Stimulated activated memory B cell treated with anti-CD40 and anti-IgM and Interleukin-4, amounts not matched to agents 10 μg/mL and 1 μg/mL and 100 μg/mL, for 72 hours (primary cell): ENCODE measurements around the gene PARVG.

ENCODE experiments used
- ATAC-seq: fragments of 150-1000 bp; cut with Tn5 transposase; 2 replicates; pipeline ENCODE4 v1.10.0; 2021
- H3K27ac Mint-ChIP-seq: one replicate; pipeline ENCODE4 v1.8.0; 2022; ENCODE audit warnings: mild to moderate bottlenecking, mixed read lengths
- H3K27me3 Mint-ChIP-seq: one replicate; pipeline ENCODE4 v1.8.0; 2022; ENCODE audit warnings: mixed read lengths
- H3K36me3 Mint-ChIP-seq: one replicate; pipeline ENCODE4 v1.8.0; 2022; ENCODE audit warnings: mixed read lengths
- H3K4me1 Mint-ChIP-seq: one replicate; pipeline ENCODE4 v1.8.0; 2022; ENCODE audit warnings: mixed read lengths
- H3K4me3 Mint-ChIP-seq: one replicate; pipeline ENCODE4 v1.8.0; 2022; ENCODE audit warnings: mild to moderate bottlenecking, moderate library complexity, mixed read lengths
- H3K9me3 Mint-ChIP-seq: one replicate; pipeline ENCODE4 v1.8.0; 2022; ENCODE audit warnings: mixed read lengths

The PARVG gene

GRCh38 chr22:44146088-44146861 is 34.5 kb upstream of the PARVG start:
- Mint-ChIP-seq H3K4me1 (peaks cover 12% of the 10 kb centered on the region), H3K27me3 (no peaks in the 10 kb centered on the region), H3K9me3 (no peaks in the 10 kb centered on the region), H3K4me3 (no peak overlapping the region), H3K36me3 (peaks cover 59% of the 10 kb centered on the region), H3K27ac (no peak overlapping the region)
- no peak for ATAC-seq

- Mint-ChIP-seq H3K9me3 (no peaks in the 10 kb centered on the region), H3K36me3 (peaks cover 55% of the 10 kb centered on the region), H3K4me1 (peaks cover 12% of the 10 kb centered on the region), H3K27ac (no peak overlapping the region), H3K27me3 (no peaks in the 10 kb centered on the region), H3K4me3 (no peak overlapping the region)
- no peak for ATAC-seq
These were observed 33.6 kb upstream of the PARVG start for GRCh38 chr22:44147008-44147645.

- ATAC-seq, result no peak
- peaks cover 12% of the 10 kb centered on the region for H3K4me1 Mint-ChIP-seq
- no peaks in the 10 kb centered on the region for H3K27me3 Mint-ChIP-seq
- H3K36me3 Mint-ChIP-seq, result peaks cover 50% of the 10 kb centered on the region
- no peak overlapping the region for H3K4me3 Mint-ChIP-seq
- H3K27ac Mint-ChIP-seq, result no peak overlapping the region
- no peaks in the 10 kb centered on the region for H3K9me3 Mint-ChIP-seq
These were observed 32.7 kb upstream of the PARVG start for GRCh38 chr22:44147821-44148574.

- no peak overlapping the region for H3K27ac Mint-ChIP-seq
- H3K4me3 Mint-ChIP-seq, result no peak overlapping the region
- peaks cover 33% of the 10 kb centered on the region for H3K36me3 Mint-ChIP-seq
- ATAC-seq, result no peak
- no peaks in the 10 kb centered on the region for H3K27me3 Mint-ChIP-seq
- H3K4me1 Mint-ChIP-seq, result peaks cover 4% of the 10 kb centered on the region
- H3K9me3 Mint-ChIP-seq, result no peaks in the 10 kb centered on the region
These were observed 29.0 kb upstream of the PARVG start for GRCh38 chr22:44151676-44152075.

GRCh38 chr22:44153710-44154109 is 27.0 kb upstream of the PARVG start:
- no peak overlapping the region for H3K27ac Mint-ChIP-seq
- H3K4me1 Mint-ChIP-seq, result no peaks in the 10 kb centered on the region
- peaks cover 23% of the 10 kb centered on the region for H3K36me3 Mint-ChIP-seq
- H3K4me3 Mint-ChIP-seq, result no peak overlapping the region
- no peaks in the 10 kb centered on the region for H3K9me3 Mint-ChIP-seq
- ATAC-seq, result no peak
- no peaks in the 10 kb centered on the region for H3K27me3 Mint-ChIP-seq

- H3K9me3 Mint-ChIP-seq, result no peaks in the 10 kb centered on the region
- ATAC-seq, result no peak
- H3K4me1 Mint-ChIP-seq, result no peaks in the 10 kb centered on the region
- peaks cover 25% of the 10 kb centered on the region for H3K36me3 Mint-ChIP-seq
- H3K4me3 Mint-ChIP-seq, result no peak overlapping the region
- H3K27me3 Mint-ChIP-seq, result no peaks in the 10 kb centered on the region
- no peak overlapping the region for H3K27ac Mint-ChIP-seq
These were observed 26.2 kb upstream of the PARVG start for GRCh38 chr22:44154436-44154942.

- Mint-ChIP-seq H3K27ac (no peak overlapping the region), H3K4me3 (no peak overlapping the region), H3K4me1 (no peaks in the 10 kb centered on the region), H3K36me3 (peaks cover 27% of the 10 kb centered on the region), H3K9me3 (no peaks in the 10 kb centered on the region), H3K27me3 (no peaks in the 10 kb centered on the region)
- ATAC-seq, result no peak
These were observed 25.6 kb upstream of the PARVG start for GRCh38 chr22:44155115-44155514.

- H3K4me3 Mint-ChIP-seq, result no peak overlapping the region
- H3K27ac Mint-ChIP-seq, result no peak overlapping the region
- H3K4me1 Mint-ChIP-seq, result no peaks in the 10 kb centered on the region
- H3K36me3 Mint-ChIP-seq, result peaks cover 43% of the 10 kb centered on the region
- no peak for ATAC-seq
- no peaks in the 10 kb centered on the region for H3K9me3 Mint-ChIP-seq
- H3K27me3 Mint-ChIP-seq, result no peaks in the 10 kb centered on the region
These were observed 22.7 kb upstream of the PARVG start for GRCh38 chr22:44157916-44158618.

- H3K4me3 Mint-ChIP-seq, result no peak overlapping the region
- no peaks in the 10 kb centered on the region for H3K9me3 Mint-ChIP-seq
- ATAC-seq, result no peak
- peaks cover 43% of the 10 kb centered on the region for H3K36me3 Mint-ChIP-seq
- H3K27ac Mint-ChIP-seq, result no peak overlapping the region
- no peaks in the 10 kb centered on the region for H3K4me1 Mint-ChIP-seq
- H3K27me3 Mint-ChIP-seq, result no peaks in the 10 kb centered on the region
These were observed 21.9 kb upstream of the PARVG start for GRCh38 chr22:44158816-44159215.

- no peak overlapping the region for H3K4me3 Mint-ChIP-seq
- no peaks in the 10 kb centered on the region for H3K27me3 Mint-ChIP-seq
- H3K9me3 Mint-ChIP-seq, result no peaks in the 10 kb centered on the region
- H3K4me1 Mint-ChIP-seq, result no peaks in the 10 kb centered on the region
- ATAC-seq, result no peak
- peaks cover 43% of the 10 kb centered on the region for H3K36me3 Mint-ChIP-seq
- H3K27ac Mint-ChIP-seq, result no peak overlapping the region
These were observed 21.5 kb upstream of the PARVG start for GRCh38 chr22:44159221-44159620.

GRCh38 chr22:44159811-44160210 is 20.9 kb upstream of the PARVG start:
- no peaks in the 10 kb centered on the region for H3K27me3 Mint-ChIP-seq
- ATAC-seq, result no peak
- H3K4me1 Mint-ChIP-seq, result no peaks in the 10 kb centered on the region
- H3K9me3 Mint-ChIP-seq, result no peaks in the 10 kb centered on the region
- no peak overlapping the region for H3K27ac Mint-ChIP-seq
- no peak overlapping the region for H3K4me3 Mint-ChIP-seq
- peaks cover 47% of the 10 kb centered on the region for H3K36me3 Mint-ChIP-seq

- Mint-ChIP-seq H3K9me3 (no peaks in the 10 kb centered on the region), H3K4me1 (no peaks in the 10 kb centered on the region), H3K36me3 (peaks cover 51% of the 10 kb centered on the region), H3K27me3 (no peaks in the 10 kb centered on the region), H3K27ac (no peak overlapping the region), H3K4me3 (no peak overlapping the region)
- ATAC-seq, result no peak
These were observed 20.3 kb upstream of the PARVG start for GRCh38 chr22:44160421-44160820.

- no peaks in the 10 kb centered on the region for H3K9me3 Mint-ChIP-seq
- no peak for ATAC-seq
- peak overlapping the region; percentile 30 for H3K27ac Mint-ChIP-seq
- no peak overlapping the region for H3K4me3 Mint-ChIP-seq
- no peaks in the 10 kb centered on the region for H3K27me3 Mint-ChIP-seq
- H3K4me1 Mint-ChIP-seq, result no peaks in the 10 kb centered on the region
- H3K36me3 Mint-ChIP-seq, result peaks cover 51% of the 10 kb centered on the region
These were observed 19.1 kb upstream of the PARVG start for GRCh38 chr22:44161673-44162072.

- Mint-ChIP-seq H3K4me1 (no peaks in the 10 kb centered on the region), H3K27me3 (no peaks in the 10 kb centered on the region), H3K36me3 (peaks cover 53% of the 10 kb centered on the region), H3K9me3 (no peaks in the 10 kb centered on the region), H3K27ac (no peak overlapping the region), H3K4me3 (no peak overlapping the region)
- ATAC-seq, result no peak
These were observed 17.8 kb upstream of the PARVG start for GRCh38 chr22:44162960-44163359.

GRCh38 chr22:44163536-44163935 is 17.2 kb upstream of the PARVG start:
- ATAC-seq, result no peak
- Mint-ChIP-seq H3K9me3 (no peaks in the 10 kb centered on the region), H3K27me3 (no peaks in the 10 kb centered on the region), H3K36me3 (peaks cover 52% of the 10 kb centered on the region), H3K4me1 (no peaks in the 10 kb centered on the region), H3K27ac (no peak overlapping the region), H3K4me3 (no peak overlapping the region)
